Smooth muscle cell (in vitro differentiated cells): ENCODE results near the gene TTLL7. TPM values are rescaled to one million over a fixed set of nuclear protein-coding genes. Genes with fewer than 3 reads are reported as not detected.

Experiments
- DNase-seq: peaks from one replicate; lab custom pipeline; 2025; ENCODE audit not compliant: unreplicated experiment; lab: John Stamatoyannopoulos, UW
- H2AFZ ChIP-seq: fragments of 200-600 bp; sonication (generic); 2 replicates; pipeline ENCODE4 v1.6.0; 2016; ENCODE audit warnings: antibody characterized with exemption, low read depth, mild to moderate bottlenecking
- H3F3A ChIP-seq: fragments of 200-600 bp; sonication (generic); 2 replicates; pipeline ENCODE4 v1.6.0; 2017; ENCODE audit warnings: antibody characterized with exemption, low read depth
- H3K27ac ChIP-seq: fragments of 200-600 bp; sonication (generic); 2 replicates; pipeline ENCODE4 v1.5.1; 2016; ENCODE audit warnings: low read depth, mild to moderate bottlenecking
- H3K27me3 ChIP-seq: fragments of 200-600 bp; sonication (generic); 2 replicates; pipeline ENCODE4 v1.6.1; 2016; ENCODE audit warnings: low read depth, mild to moderate bottlenecking
- H3K36me3 ChIP-seq: fragments of 200-600 bp; sonication (generic); 2 replicates; pipeline ENCODE4 v1.5.1; 2016; ENCODE audit warnings: low read depth
- H3K4me1 ChIP-seq: fragments of 200-600 bp; sonication (generic); 2 replicates; pipeline ENCODE4 v1.5.1; 2016; ENCODE audit warnings: low read depth
- H3K4me2 ChIP-seq: fragments of 200-600 bp; sonication (generic); 2 replicates; pipeline ENCODE4 v1.6.0; 2016; ENCODE audit warnings: mild to moderate bottlenecking
- H3K4me3 ChIP-seq: fragments of 200-600 bp; sonication (generic); 2 replicates; pipeline ENCODE4 v1.5.1; 2016; ENCODE audit warnings: mild to moderate bottlenecking
- H3K79me2 ChIP-seq: fragments of 200-600 bp; sonication (generic); 2 replicates; pipeline ENCODE4 v1.6.0; 2016; ENCODE audit warnings: low read depth, mild to moderate bottlenecking
- H3K9ac ChIP-seq: fragments of 200-600 bp; sonication (generic); 2 replicates; pipeline ENCODE4 v1.6.0; 2016; ENCODE audit warnings: low read depth
- H3K9me3 ChIP-seq: fragments of 200-600 bp; sonication (generic); replicated peaks from 2 replicates; pipeline ENCODE4 v1.5.1; 2016; ENCODE audit warnings: low read depth
- H4K20me1 ChIP-seq: fragments of 200-600 bp; sonication (generic); 2 replicates; pipeline ENCODE4 v1.6.0; 2016; ENCODE audit warnings: low read depth
- CTCF ChIP-seq: fragments of 200-600 bp; sonication (generic); IDR thresholded peaks from 2 replicates; pipeline ENCODE4 v1.5.1; 2017; ENCODE audit warnings: borderline replicate concordance, mild to moderate bottlenecking, antibody characterized with exemption; ENCODE audit not compliant: insufficient read depth, poor library complexity, severe bottlenecking
- WGBS: methylation state at CpG from one replicate; pipeline ENCODE4 v1.1.7; 2016; ENCODE audit warnings: low lambda C conversion rate; 5-methylcytosine and 5-hydroxymethylcytosine counted together
- polyA plus RNA-seq: library from polyadenylated mRNA; unstranded; fragments of >200 nt; fragmentation: Nextera tagmentation; extraction: Ambion mirVana; gene quantifications from 2 replicates; pipeline ENCODE4 v1.2.1, GENCODE V29; 2016
- total RNA-seq: library from RNA; depleted of rRNA; stranded (reverse); fragments of >200 nt; gene quantifications from 2 replicates; pipeline ENCODE4 v1.2.3, GENCODE V29; 2014

The TTLL7 gene
- total and polyA plus RNA-seq, 2 experiments from 2014 or later, result 4.8 to 6.3 TPM

- DNase-seq, result no peak
- WGBS, result 84% methylated on average over 1 of the region's 1 CpG
- H3K4me2 ChIP-seq, result no peak overlapping the region
Observed at GRCh38 chr1:83857103-83857502, 141.8 kb downstream of the TTLL7 start.

GRCh38 chr1:83856381-83856780, 142.6 kb downstream of the TTLL7 start:
- Histone ChIP-seq H3K9me3 (no peaks in the 10 kb centered on the region), H4K20me1 (no peaks in the 10 kb centered on the region), H3K79me2 (no peaks in the 10 kb centered on the region), H3F3A (no peaks in the 10 kb centered on the region), H3K4me1 (no peaks in the 10 kb centered on the region), H3K4me2 (no peak overlapping the region), H3K9ac (no peak overlapping the region), H3K27me3 (peaks cover 40% of the 10 kb centered on the region), H3K36me3 (no peaks in the 10 kb centered on the region), H3K27ac (no peak overlapping the region), H2AFZ (no peak overlapping the region), H3K4me3 (no peak overlapping the region)
- no peak for DNase-seq
- 88% methylated on average over 2 of the region's 2 CpGs for WGBS
- no peak for TF ChIP-seq CTCF

More at GRCh38 chr1:83857103-83857502, 141.8 kb downstream of the TTLL7 start:
- Histone ChIP-seq H3K27me3 (peaks cover 34% of the 10 kb centered on the region), H3K27ac (no peak overlapping the region), H3K4me3 (no peak overlapping the region), H4K20me1 (no peaks in the 10 kb centered on the region), H3K79me2 (no peaks in the 10 kb centered on the region), H3F3A (no peaks in the 10 kb centered on the region), H2AFZ (no peak overlapping the region), H3K9ac (no peak overlapping the region), H3K36me3 (no peaks in the 10 kb centered on the region), H3K4me1 (no peaks in the 10 kb centered on the region), H3K9me3 (no peaks in the 10 kb centered on the region)
- peak; percentile 58 for TF ChIP-seq CTCF

GRCh38 chr1:83854456-83854855, 144.5 kb downstream of the TTLL7 start:
- Histone ChIP-seq H4K20me1 (no peaks in the 10 kb centered on the region), H3K9ac (no peak overlapping the region), H3K4me3 (no peak overlapping the region), H3K4me2 (no peak overlapping the region), H3K36me3 (no peaks in the 10 kb centered on the region), H3K4me1 (no peaks in the 10 kb centered on the region), H3K79me2 (no peaks in the 10 kb centered on the region), H3F3A (no peaks in the 10 kb centered on the region), H2AFZ (no peak overlapping the region), H3K9me3 (no peaks in the 10 kb centered on the region), H3K27ac (no peak overlapping the region), H3K27me3 (peaks cover 40% of the 10 kb centered on the region)
- no peak for DNase-seq
- WGBS, result 71% methylated on average over 1 of the region's 1 CpG
- no peak for TF ChIP-seq CTCF

- Histone ChIP-seq H3K36me3 (no peaks in the 10 kb centered on the region), H3K27ac (no peak overlapping the region), H3K27me3 (peaks cover 38% of the 10 kb centered on the region), H2AFZ (no peak overlapping the region), H3K9ac (no peak overlapping the region), H3K79me2 (no peaks in the 10 kb centered on the region), H3F3A (no peaks in the 10 kb centered on the region), H3K4me2 (no peak overlapping the region), H3K4me1 (no peaks in the 10 kb centered on the region), H4K20me1 (no peaks in the 10 kb centered on the region), H3K4me3 (no peak overlapping the region), H3K9me3 (no peaks in the 10 kb centered on the region)
- no peak for TF ChIP-seq CTCF
- DNase-seq, result no peak
- whole genome bisulfite sequencing, result 96% methylated on average over 3 of the region's 3 CpGs
Observed at GRCh38 chr1:83850834-83851233, 148.1 kb downstream of the TTLL7 start.
